ENCODE data around the gene UBASH3A.

The UBASH3A gene

DNA sequence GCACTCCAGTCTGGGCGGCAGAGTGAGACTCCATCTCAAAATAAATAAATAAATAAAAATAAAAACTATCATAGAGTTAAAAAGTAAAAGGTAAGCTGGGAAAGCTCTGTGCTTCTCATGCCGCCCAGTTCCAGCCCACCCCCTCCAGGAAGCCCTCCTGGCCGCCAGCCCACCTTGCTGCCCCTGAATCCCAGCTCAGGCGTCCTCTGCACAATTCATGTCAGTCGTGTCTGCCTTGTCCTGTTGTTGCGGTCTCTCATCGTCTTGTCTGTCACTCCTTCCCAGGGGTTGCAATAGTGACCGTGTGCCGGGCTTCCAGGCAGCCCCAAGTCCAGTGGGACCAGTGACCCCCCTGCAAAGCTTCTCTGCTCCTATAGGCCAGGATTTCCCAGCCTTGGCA, 48.2 kb downstream of the UBASH3A start:
- no peak for DNase-seq (ENCODE audit: low spot score)

DNA sequence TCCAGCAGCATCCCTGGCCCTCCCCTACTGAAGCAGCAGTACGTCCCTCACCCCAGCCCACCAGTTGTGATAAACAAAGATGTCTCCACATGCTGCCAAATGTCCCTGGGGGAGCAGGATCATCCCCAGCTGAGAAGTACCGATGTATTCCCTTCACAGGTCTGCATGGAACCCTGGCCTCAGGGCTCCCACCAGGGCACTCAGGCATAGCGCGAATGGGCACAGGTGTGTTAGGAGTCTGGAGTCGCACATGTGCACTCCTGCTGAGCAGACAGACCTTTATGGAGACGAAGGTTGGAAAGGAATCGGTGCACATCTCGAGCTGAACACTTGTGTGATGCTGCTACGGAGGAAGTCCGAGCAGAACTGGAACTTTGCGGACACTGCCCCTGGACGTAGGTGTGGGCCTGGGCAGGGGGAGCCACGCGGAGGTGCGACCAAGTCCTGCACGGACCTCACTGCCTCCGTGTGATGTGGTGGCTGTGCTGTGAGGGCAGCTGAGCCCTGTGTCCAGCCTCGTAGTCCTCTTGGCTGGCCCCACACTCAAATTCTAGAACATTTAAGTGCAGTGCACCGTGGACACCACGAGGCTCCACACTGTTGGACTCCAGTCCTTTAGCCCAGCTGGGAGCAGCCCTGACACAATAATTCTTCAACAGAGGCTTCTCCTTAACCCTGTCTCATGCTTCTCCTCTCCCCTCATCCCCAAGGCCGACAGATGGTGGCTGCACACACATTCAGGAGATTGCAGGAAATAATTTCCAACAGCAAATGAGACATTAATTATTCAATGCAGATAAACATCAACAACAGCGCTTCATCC, 48.9 kb downstream of the UBASH3A start:
- no peak for DNase-seq (ENCODE audit: low spot score)

DNA sequence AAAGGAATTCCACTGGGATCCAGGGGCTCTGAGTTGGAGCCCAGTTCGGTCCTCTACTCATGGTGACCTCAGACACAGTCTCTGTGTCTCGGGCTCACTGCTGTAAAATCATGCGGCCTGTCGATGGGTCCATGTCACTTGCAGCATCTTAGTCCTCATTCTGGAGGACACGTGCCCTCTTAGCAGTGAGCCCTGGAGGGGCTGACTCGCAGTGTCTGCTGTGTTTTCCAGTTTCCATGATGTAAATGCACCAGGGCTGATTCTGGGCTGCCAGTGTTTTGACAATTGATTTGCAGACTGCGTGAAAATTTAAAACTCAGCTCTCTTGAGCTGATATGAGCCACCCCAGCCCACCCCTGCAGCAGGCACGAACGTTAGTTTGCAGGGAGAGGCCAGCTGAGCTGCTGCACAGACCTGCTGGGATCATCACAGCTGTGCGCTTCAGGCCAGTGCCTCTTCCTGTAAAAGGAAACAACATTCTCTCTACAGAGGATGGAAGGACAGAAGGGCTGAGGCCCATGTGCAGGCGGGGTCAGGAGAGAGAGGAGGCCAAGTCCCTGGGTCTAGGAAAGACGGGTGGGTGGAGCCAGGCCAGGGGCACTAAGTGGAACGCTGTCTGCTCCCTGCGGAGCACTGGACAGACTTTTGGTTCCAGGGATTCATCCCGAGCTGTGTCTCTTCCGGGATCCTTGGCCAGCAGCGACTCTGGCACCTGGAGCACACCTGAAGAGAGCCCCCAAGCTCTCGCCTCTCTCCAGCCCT, 49.7 kb downstream of the UBASH3A start:
- no peak for DNase-seq (ENCODE audit: low spot score)

DNA sequence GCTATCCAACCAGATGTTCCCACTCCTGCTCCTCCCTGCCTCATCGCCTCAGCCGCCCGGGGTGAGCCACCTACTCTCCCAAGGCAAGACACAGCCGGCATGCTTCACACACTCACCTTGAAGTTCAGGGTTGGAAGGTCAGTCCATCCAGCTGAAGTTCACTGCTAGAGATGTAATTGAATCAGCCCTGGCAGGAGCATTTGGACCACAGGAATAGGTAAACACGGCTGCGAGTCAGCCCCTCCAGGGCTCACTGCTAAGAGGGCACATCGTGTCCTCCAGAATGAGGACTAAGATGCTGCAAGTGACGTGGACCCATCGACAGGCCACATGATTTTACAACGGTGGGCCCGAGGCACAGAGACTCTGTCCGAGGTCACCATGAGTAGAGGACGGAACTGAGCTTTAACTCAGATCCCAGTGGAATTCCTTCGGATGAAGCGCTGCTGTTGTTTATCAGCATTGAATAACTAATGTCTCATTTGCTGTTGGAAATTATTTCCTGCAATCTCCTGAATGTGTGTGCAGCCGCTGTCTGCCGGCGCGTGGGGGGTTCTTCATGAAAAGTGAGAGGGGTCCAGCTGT, 50.4 kb downstream of the UBASH3A start:
- no peak for DNase-seq (ENCODE audit: low spot score)

DNA sequence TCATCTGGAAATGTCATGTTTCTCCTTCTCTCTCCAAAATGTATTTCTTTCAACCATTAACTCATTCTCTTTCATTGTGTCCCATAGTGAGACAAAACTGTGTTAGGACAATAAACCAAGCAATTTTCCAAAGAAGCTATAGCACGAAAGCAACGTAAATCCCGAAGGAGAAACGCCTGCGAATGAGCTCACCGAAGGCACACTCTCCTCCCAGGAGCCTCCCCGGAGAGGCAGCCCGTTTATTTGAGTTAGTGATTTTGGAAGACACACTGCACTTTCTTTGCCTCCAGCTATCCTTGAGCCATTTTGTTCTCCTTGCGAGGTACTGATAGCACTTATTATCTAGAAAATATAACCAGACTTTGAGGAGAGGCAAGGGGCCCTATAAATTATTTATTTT, 51.1 kb downstream of the UBASH3A start:
- no peak for DNase-seq (ENCODE audit: low spot score)

DNA sequence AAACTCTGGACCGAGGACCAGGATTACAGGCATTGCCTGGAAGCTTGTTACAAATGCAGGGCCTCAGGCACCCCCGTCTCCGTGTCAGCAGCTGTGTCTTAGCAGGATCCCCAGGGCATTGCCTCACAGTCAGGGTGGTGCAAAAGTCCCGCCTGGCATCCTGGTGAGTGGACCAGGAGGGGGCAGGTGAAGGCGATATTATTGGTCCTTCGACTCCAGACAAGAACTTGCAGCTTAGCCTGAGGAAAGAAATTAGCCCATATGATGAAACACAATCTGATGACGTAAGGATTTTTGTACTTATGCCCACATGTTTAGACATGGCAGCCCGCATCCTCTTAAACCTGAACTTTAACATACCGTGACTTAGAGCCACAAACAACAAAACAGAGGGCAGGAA, 51.5 kb downstream of the UBASH3A start:
- DNase-seq (ENCODE audit: low spot score), result no peak

DNA sequence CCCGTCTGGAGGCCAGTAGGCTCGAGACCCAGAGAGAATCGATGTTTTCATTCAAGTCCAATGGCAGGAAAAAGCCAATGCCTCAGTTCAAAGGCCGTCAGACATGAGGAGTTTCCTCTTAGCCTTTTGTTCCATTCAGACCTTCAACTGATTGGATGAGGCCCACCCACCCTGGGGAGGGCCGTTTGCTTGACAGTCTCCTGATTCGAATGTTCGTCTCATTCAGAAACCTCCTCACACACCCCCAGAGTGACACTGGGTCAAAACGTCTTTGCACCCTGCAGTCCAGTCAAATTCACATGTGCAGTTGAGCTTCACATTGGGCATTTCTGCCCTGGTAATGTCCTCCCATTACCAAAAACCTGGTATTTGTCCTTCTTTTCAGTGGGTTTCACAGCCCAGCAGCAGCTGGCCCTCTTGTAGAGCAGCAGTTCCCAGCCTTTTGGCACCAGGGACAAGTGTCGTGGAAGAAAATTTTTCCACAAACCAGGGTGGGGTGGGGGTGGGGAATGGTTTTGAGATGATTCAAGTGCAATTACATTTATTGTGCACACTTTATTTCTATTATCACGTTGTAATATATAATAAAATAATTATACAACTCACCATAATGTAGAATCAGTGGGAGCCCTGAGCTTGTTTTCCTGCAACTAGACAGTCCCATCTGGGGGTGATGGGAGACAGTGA, 52.2 kb downstream of the UBASH3A start:
- no peak for DNase-seq (ENCODE audit: low spot score)

DNA sequence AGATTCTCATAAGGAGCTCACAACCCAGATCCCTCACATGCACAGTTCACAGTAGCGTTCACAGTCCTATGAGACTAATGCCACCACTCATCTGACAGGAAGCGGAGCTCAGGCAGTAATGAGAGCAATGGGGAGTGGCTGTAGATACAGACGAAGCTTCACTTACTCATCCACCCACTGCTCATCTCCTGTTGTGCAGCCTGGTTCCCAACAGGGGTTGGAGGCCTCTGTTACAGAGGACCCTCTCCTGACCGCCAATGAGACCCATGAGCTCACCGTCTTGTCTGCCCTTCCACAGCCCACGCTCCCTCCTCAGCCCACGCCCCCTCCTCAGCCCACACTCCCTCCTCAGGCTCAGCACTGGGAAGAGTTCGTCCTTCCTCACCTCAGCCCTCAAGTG, 52.8 kb downstream of the UBASH3A start:
- DNase-seq (ENCODE audit: low spot score), result no peak

DNA sequence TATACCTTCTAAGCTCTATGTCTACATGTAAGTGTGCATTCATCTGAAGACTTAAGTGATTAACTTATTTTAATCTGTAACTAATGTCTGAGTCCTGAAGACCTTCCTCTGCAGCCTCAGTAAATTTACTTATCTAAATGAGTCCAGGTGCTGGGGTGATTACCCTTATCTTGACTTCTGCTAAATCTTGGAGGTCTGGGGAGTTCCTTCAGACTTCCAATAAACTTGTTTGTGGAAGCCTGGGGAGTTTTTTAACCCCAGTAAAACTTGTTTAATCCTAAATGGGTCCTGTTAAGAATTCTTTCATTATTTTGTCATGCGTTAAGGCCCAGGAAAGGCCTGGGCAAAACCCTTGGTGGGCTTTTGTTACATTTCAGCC, 55.4 kb downstream of the UBASH3A start:
- no peak for DNase-seq (ENCODE audit: low spot score)

DNA sequence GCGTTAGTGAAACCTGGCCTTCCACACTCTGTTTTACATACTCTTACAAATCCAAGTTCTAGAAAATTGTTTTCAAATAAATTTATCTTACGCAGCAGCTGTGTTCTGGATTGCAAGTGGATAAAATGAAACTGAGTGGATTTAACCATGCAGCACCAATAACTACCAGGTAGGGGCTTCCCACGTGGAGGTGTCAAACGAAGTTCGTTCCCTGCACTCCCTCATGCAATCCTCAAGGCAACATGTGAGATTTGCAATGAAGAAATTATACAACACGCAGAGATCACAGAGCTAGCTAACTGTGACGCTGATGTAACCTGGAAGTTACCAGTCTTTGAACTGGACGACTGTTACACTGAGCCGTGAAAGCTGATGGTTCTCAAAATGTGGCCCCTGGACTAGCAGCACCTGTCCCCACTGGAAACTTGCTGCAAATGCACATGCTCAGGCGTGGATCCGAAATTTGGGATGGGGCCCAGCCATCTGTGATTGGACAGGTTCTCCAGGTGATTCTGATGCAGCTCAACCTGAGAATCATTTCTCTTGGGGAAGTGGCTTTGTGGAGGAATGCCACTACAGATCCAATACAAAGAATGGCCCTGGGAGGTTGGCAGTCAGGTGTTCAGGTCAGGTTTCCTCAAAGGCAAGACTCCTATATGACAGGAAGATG, 56.0 kb downstream of the UBASH3A start:
- no peak for DNase-seq (ENCODE audit: low spot score)

DNA sequence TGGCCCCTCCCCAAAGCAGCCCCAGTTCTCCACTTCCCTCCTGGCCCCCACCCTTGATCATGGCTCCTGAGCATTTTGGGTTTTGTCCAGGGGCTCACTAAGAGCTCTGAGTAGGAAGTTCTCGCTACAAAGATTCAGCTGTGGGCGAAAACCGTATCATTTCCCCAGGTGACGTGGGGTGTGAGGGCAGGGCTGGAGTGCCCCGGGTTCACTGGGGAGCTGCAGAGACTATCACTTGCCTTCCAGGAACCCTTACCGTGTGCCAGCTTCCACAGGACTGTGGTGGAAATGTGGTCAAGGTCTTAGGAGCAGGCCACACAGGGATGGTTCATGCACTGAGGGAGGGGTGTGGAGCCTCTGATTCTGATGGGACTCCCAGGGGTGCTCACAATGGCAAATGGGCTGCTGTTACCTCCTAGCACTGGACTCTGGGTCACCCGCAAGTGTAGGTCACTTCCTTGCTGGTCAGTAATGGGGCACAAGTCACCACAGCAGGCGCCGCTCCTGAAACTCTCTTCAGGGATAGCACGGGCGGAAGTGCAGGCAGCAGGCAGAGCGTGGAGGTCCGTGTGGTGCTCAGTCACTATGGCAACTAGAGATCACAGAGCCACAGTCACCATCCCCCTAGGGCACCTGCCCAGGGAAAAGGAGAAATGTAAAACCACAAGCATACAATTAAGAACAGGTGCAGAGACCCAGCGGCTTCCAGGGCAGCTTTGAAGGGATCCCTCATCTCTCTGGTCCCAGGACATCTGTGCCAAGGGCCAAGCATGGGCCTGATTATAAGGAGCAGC, 56.9 kb downstream of the UBASH3A start:
- DNase-seq (ENCODE audit: low spot score), result no peak

DNA sequence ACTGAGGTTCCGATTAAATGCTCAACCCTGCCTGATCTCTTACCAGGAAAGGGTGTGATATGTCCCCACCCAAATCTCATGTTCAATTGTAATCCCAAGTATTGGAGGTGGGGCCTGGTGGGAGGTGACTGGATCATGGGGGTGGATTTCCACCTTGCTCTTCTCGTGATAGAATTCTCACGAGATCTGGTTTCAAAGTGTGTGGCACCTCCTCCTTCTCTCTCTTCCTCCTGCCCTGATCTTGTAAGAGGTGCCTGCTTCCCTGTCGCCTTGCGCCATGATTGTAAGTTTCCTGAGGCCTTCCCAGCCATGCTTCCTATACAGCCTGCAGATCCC, 57.5 kb downstream of the UBASH3A start:
- no peak for DNase-seq (ENCODE audit: low spot score)

DNA sequence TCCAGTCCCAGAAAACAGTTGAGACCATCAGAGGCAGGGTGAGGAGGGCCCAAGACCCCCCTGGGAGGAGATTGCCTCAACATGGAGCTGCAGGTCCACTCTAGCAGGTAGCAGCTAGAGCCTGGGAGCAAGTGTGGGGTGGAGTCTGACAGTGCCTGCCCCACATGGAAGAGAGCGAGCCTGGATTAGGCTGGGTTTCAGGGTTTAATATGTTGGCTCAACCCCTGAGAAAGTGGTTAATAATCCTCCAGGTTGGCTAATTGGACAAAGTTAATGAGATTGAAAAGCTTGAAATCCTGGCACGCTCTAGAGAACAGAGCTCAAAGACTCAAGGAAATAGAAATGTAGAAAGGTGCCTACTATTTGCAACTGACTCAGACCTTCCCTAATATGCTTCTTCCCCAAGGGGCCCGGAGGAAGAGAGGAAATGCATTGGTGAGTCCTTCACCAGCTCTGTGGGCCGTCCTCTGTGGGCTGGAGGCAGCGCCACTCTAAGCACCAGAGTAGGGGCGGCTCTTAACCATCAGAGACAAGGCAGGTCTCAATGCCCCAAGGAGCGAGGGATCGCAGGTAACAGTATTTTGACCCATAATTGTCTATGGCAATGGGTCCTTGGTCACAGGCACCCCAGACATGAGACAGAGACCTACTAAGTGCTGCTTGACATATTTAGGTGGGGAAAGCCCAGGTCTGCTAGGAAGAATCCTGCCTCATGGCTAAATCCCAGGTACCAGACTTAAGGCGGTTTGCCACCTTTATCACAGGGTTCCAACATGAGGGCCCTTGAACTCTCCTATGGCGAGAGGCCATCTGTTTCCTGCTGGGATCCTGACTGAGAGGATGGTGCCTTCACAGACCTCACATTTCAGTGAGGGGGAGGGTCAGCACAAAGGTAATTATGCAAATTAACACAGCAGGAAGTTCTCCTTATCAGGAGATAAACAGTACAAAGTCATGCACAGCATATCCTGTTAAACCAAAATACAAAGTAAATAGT, 58.5 kb downstream of the UBASH3A start:
- no peak for DNase-seq (ENCODE audit: low spot score)

DNA sequence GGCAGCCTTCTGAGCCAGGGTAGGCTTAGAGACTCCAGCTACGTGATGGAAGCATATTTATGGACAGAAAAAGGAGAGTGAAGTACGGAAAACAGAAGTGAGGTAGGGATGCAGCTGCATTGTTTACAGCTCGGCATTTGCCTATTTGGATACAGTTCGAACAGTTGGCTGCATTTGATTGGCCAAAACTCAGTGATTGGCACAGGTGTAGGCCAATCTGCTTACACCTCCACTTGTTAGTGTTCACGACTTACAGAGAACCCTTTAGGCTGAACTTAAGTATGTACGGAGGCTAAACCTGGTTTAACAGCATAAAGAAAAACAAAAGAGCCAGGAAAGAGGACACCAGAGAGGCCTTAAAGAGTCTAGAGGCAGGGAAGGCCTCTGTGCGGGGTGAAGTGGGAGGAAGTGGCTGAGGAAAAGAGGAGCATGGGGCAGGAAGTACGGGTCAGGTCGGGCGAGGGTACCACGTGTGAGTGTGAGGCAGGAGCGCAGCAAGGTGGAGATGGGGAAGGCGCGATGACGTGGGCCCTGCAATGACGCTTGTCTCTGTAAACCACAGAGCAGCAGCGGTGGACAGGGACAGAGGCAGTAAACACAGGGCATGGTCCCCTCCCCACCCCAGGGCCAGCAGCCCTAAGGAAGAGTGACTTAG, 60.3 kb downstream of the UBASH3A start:
- DNase-seq (ENCODE audit: low spot score), result no peak

DNA sequence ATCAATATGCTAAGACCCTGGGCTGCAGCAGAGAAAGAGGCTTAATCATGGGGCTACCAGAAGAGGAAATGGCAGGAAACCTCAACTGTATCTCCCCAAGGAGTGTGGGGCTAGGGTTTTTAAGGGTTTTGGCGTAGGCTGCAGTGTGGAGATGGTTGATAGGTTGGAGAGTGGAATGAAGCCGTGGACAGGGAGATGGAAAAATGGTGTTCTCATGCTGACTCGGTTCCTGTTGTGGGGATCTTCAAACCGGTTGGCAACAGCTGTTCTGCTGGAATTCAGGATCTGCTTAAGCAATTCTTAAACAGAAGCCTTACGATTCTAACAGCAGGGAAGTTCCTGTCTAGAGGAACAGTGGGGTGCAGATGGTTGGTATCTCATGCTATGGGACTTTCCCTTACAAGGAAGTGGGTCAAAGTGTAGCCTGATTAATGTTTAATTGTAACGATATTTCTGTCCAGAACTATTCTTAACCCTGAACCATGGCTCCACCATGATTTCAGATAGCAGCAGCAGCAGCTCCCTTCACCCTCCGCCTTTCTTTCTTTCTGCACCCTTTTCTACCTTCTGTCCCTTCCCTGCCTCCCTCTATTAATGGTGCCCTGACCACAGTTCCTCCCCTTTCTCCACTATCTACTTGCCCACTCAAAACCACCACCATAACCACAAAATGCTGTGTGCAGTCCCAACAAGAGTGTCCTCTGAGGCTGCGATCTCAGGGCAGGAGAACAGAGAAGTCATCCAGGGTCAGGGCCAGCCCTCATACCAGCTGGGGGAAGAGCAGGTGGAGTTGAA, 61.5 kb downstream of the UBASH3A start:
- no peak for DNase-seq (ENCODE audit: low spot score)

DNA sequence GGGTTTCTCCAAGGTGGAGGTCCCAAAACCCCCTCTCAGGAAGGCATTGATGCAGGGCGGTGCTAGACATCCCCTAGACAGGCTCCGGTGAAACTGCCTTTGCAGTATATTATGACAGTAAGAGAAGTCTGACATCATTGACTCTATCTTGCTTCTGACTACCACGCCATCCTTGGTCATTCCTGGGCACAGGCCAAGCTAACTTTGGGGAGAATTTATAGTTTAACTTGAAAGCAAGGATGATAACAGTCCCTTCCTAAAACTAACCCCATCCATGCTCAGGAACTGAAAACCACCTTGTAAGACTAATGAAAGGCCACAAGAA, 62.1 kb downstream of the UBASH3A start:
- no peak for DNase-seq (ENCODE audit: low spot score)

DNA sequence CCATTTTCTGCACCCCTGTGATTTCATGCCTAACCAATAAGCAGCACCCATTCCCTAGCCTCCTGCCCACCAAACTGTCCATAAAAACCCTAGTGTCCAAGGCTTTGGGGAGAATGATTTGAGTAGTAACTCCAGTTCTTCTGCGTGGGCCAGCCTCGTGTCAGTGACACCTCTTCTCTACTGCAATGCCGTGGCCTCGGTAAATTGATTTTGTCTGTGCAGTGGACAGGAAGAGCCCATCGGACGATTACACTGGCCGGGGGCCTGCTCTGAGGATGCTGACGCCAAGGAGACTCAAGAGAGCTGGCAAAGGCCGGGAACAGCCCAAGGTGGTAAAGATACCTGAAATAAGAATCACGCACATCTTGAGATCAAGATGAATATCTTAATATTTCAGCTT, 63.0 kb downstream of the UBASH3A start:
- DNase-seq (ENCODE audit: low spot score), result no peak

DNA sequence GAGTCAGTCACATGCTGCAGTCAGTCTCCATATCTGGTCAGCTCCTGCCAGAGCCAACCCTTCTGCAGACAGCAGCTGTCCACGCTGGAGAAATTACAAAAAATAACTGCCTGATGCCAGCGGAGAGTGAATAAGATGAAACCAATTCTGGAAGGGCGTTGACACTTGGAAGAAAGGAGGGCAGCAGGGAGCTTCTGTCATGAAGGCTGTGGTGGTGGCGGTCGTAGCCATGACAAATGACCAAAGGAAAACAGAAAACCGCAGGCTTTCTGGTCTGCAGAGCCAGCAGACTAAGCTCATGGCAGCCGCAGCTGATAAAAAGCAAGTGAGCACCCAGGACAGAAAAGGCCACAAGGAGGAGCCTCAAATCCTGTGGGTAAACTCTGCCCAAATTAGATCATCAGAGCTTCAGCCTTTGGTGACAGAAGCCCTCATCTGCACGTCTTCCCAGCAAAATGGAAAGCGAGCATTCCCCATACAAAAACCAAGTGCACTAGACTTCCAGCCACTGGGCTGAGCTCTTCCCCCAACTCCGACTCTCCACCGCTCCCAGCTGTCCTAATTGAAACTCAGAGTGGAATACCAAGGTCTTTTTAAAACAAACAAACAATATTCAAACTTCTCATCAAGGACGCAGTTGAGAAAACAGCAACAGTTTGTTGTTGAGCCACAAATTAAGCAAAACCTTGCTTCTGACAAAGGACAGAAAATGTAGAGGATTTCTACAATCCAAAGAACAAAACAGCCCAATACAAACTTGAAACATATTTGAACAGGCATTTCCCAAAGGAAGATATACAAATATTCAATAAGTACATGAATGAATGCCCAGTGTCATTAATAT, 63.7 kb downstream of the UBASH3A start:
- DNase-seq (ENCODE audit: low spot score), result no peak

Data from AG20443 (cell line).